B cell (primary cell): ENCODE results near the gene PTPRE. TPM values are rescaled to one million over a fixed set of nuclear protein-coding genes. Genes with fewer than 3 reads are reported as not detected.

Experiments used
- ATAC-seq: fragments of 200-7000 bp; cut with Tn5 transposase; one replicate; pipeline ENCODE4 v1.10.0; 2021; ENCODE audit warnings: low read depth, mild to moderate bottlenecking, moderate number of reproducible peaks, moderate library complexity
- CTCF ChIA-PET: fragments of 350-600 bp; sonication (Branson Sonifier 250); formaldehyde crosslinking; loops from one replicate; lab custom pipeline; 2021; ENCODE audit warnings: antibody characterized with exemption, inconsistent platforms; lab: Charles Lee
- POLR2A ChIA-PET: fragments of 350-600 bp; sonication (Branson Sonifier 250); formaldehyde crosslinking; loops from one replicate; lab custom pipeline; 2021; ENCODE audit warnings: antibody characterized with exemption; lab: Charles Lee
- DNase-seq: peaks from one replicate; pipeline ENCODE4 v3.0.0; 2013
- H2AFZ ChIP-seq: 2 replicates; pipeline ENCODE4 v1.6.1; 2012; ENCODE audit warnings: mild to moderate bottlenecking, low read depth, low read length; ENCODE audit not compliant: insufficient read depth, poor library complexity, severe bottlenecking
- H3K27ac ChIP-seq, 2 donors: 1 replicate in 1 of 2; 2 replicates in 1 of 2; pipeline ENCODE4 v1.5.1; 2012 to 2013; ENCODE audit warnings: low read length in 2 of 2, mild to moderate bottlenecking in 2 of 2, moderate library complexity in 1 of 2
- H3K27me3 ChIP-seq, 4 experiments: fragments of 200-600 bp in 1 of 4; sonication (generic) in 1 of 4; replicated peaks in 1 of 4; 1 replicate in 2 of 4; 2 replicates in 2 of 4; pipeline versions ENCODE4 v1.6.1 to v1.7.0; 2013 to 2016; ENCODE audit warnings: low read length in 3 of 4, mild to moderate bottlenecking in 2 of 4, mixed read lengths in 1 of 4, moderate library complexity in 1 of 4; ENCODE audit not compliant: insufficient read depth in 4 of 4, control insufficient read depth in 3 of 4; ENCODE audit errors: control extremely low read depth in 1 of 4
- H3K36me3 ChIP-seq, 2 experiments: replicated peaks in 1 of 2; 1 replicate in 1 of 2; 2 replicates in 1 of 2; pipeline versions ENCODE4 v1.6.1 to v1.7.1; 2013; ENCODE audit warnings: low read length in 1 of 2; ENCODE audit not compliant: insufficient read depth in 2 of 2, control insufficient read depth in 1 of 2; ENCODE audit errors: control extremely low read depth in 1 of 2, extremely low read depth in 1 of 2
- H3K4me1 ChIP-seq, 2 donors: fragments of 200-600 bp in 1 of 2; sonication (generic) in 1 of 2; 1 replicate in 1 of 2; 2 replicates in 1 of 2; pipeline versions ENCODE4 v1.5.1 to v1.6.1; 2013 to 2017; ENCODE audit warnings: low read length in 2 of 2; ENCODE audit not compliant: control insufficient read depth in 2 of 2, insufficient read depth in 2 of 2
- H3K4me2 ChIP-seq: replicated peaks from 2 replicates; pipeline ENCODE3; 2012; ENCODE audit warnings: mild to moderate bottlenecking, low read depth, low read length; ENCODE audit not compliant: poor library complexity, severe bottlenecking
- H3K4me3 ChIP-seq, 5 experiments: fragments of 200-600 bp in 1 of 5; sonication (generic) in 1 of 5; 1 replicate in 3 of 5; 2 replicates in 2 of 5; pipeline versions ENCODE4 v1.5.1 to v1.7.0; 2011 to 2016; ENCODE audit warnings: low read length in 4 of 5, mild to moderate bottlenecking in 4 of 5, low read depth in 2 of 5, control low read depth in 1 of 5, moderate library complexity in 1 of 5; ENCODE audit not compliant: insufficient read depth in 1 of 5; ENCODE audit errors: control extremely low read depth in 1 of 5, extremely low read depth in 1 of 5
- H3K79me2 ChIP-seq: fragments of 200-600 bp; sonication (generic); one replicate; pipeline ENCODE4 v1.6.0; 2016; ENCODE audit warnings: low read length; ENCODE audit not compliant: control insufficient read depth, insufficient read depth
- H3K9ac ChIP-seq: fragments of 200-600 bp; sonication (generic); 2 replicates; pipeline ENCODE4 v1.6.1; 2017; ENCODE audit warnings: mild to moderate bottlenecking, low read length, moderate library complexity
- H3K9me3 ChIP-seq, 3 donors: one replicate each; pipeline versions ENCODE4 v1.6.1 to v1.7.1; 2013; ENCODE audit warnings: low read length in 2 of 3; ENCODE audit not compliant: control insufficient read depth in 2 of 3, insufficient read depth in 1 of 3; ENCODE audit errors: control extremely low read depth in 1 of 3
- H4K20me1 ChIP-seq: 2 replicates; pipeline ENCODE4 v1.6.0; 2012; ENCODE audit warnings: mild to moderate bottlenecking, low read length; ENCODE audit not compliant: insufficient read depth, control insufficient read depth, poor library complexity, severe bottlenecking
- H3K27ac Mint-ChIP-seq: one replicate; pipeline ENCODE4 v1.8.0; 2021; ENCODE audit warnings: mixed read lengths
- H3K27me3 Mint-ChIP-seq: one replicate; pipeline ENCODE4 v1.8.0; 2021; ENCODE audit warnings: mixed read lengths
- H3K4me1 Mint-ChIP-seq: one replicate; pipeline ENCODE4 v1.8.0; 2021; ENCODE audit warnings: mixed read lengths
- H3K4me3 Mint-ChIP-seq: one replicate; pipeline ENCODE4 v1.8.0; 2021; ENCODE audit warnings: mixed read lengths
- H3K9me3 Mint-ChIP-seq: one replicate; pipeline ENCODE4 v1.8.0; 2022; ENCODE audit warnings: mixed read lengths; ENCODE audit not compliant: insufficient read depth
- CTCF ChIP-seq: fragments of 200-600 bp; IDR thresholded peaks from one replicate; pipeline ENCODE4 v1.8.0; 2022; ENCODE audit warnings: antibody characterized with exemption, mild to moderate bottlenecking
- EZH2 ChIP-seq: IDR thresholded peaks from 2 replicates; pipeline ENCODE4 v1.6.1; 2012; ENCODE audit warnings: borderline replicate concordance, low read depth, mild to moderate bottlenecking, moderate library complexity, low read length; ENCODE audit not compliant: insufficient read depth, poor library complexity, severe bottlenecking
- WGBS: methylation state at CpG from one replicate; pipeline ENCODE4 v1.1.5; 2013; ENCODE audit warnings: missing lambda C conversion rate; ENCODE audit not compliant: insufficient coverage; 5-methylcytosine and 5-hydroxymethylcytosine counted together
- intact Hi-C: fragments of 100-400 bp; cut with micrococcal nuclease; formaldehyde crosslinking; loops from one replicate; pipeline ENCODE4 v1.10.0; 2022
- polyA plus RNA-seq: library from polyadenylated mRNA; depleted of rRNA; stranded (reverse); fragments of >200 nt; gene quantifications from 2 replicates; pipeline ENCODE4 v1.2.3, GENCODE V29; 2012
- total RNA-seq, 2 donors: library from RNA; stranded (reverse); fragments of 120-200 nt in 1 of 2; gene quantifications; 1 replicate in 1 of 2; 2 replicates in 1 of 2; pipeline versions ENCODE4 v1.2.3 to v1.2.4, GENCODE V29; 2013 to 2022

The PTPRE gene
- total and polyA plus RNA-seq, 2 donors (not counting 1 experiment from before 2014, with no cell fraction given): 6.6 to 32.7 TPM

GRCh38 chr10:128024426-128024825 is 117.5 kb downstream of the PTPRE start:
- TF ChIP-seq EZH2 (no peak), CTCF (no peak)
- no peak for ATAC-seq
- Histone ChIP-seq H3K27me3 (no peaks in the 10 kb centered on the region), H3K79me2 (no peaks in the 10 kb centered on the region), H4K20me1 (no peaks in the 10 kb centered on the region), H3K36me3 (no peaks in the 10 kb centered on the region), H3K4me2 (no peak overlapping the region), H3K27ac (no peak overlapping the region), H3K9me3 (no peaks in the 10 kb centered on the region), H3K9ac (no peak overlapping the region), H2AFZ (no peak overlapping the region), H3K4me1 (peaks cover 12 to 15% of the 10 kb centered on the region in 2 donors), H3K4me3 (no peak overlapping the region)
- ChIA-PET POLR2A (no interaction called here), CTCF (interaction anchor here (1.1 to 2.4 kb wide), 2 partner anchors 10 to 13 kb away, joined by 4 to 15 read pairs; no protein-coding TSS in a partner anchor)
- WGBS: 95% methylated on average over 7 of the region's 8 CpGs
- no peaks in the 10 kb centered on the region for H3K9me3 Mint-ChIP-seq
- intact Hi-C loops: no loop called here
- H3K4me1 Mint-ChIP-seq: peaks cover 11% of the 10 kb centered on the region
- H3K27ac Mint-ChIP-seq: no peak overlapping the region
- DNase-seq: no peak
- peaks cover 8% of the 10 kb centered on the region for H3K27me3 Mint-ChIP-seq
- H3K4me3 Mint-ChIP-seq: no peak overlapping the region

GRCh38 chr10:128025437-128025836 is 118.5 kb downstream of the PTPRE start:
- Histone ChIP-seq H3K4me3 (no peak overlapping the region), H2AFZ (no peak overlapping the region), H3K27ac (no peak overlapping the region), H3K9ac (no peak overlapping the region), H4K20me1 (no peaks in the 10 kb centered on the region), H3K27me3 (no peaks in the 10 kb centered on the region), H3K36me3 (no peaks in the 10 kb centered on the region), H3K4me1 (peaks cover 12 to 15% of the 10 kb centered on the region in 2 donors), H3K9me3 (no peaks in the 10 kb centered on the region), H3K79me2 (no peaks in the 10 kb centered on the region), H3K4me2 (no peak overlapping the region)
- no peak overlapping the region for H3K4me3 Mint-ChIP-seq
- peaks cover 11% of the 10 kb centered on the region for H3K4me1 Mint-ChIP-seq
- no peak overlapping the region for H3K27ac Mint-ChIP-seq
- TF ChIP-seq CTCF (no peak), EZH2 (no peak)
- 91% methylated on average over 7 of the region's 8 CpGs for WGBS
- no peaks in the 10 kb centered on the region for H3K9me3 Mint-ChIP-seq
- ChIA-PET POLR2A (no interaction called here), CTCF (interaction anchor here (2.4 kb wide), 1 partner anchor 9 kb away, joined by 15 read pairs; no protein-coding TSS in a partner anchor)
- intact Hi-C loops: no loop called here
- DNase-seq: no peak
- H3K27me3 Mint-ChIP-seq: no peaks in the 10 kb centered on the region
- no peak for ATAC-seq
